K562 (cell line): ENCODE data around the gene MED29. TPM values are rescaled to one million over a fixed set of nuclear protein-coding genes. Genes with fewer than 3 reads are reported as not detected.

ENCODE experiments used
- BCOR ChIP-seq: fragments of 450-650 bp; IDR thresholded peaks from 2 replicates; pipeline ENCODE4 v1.6.1; 2016
- EWSR1 ChIP-seq: fragments of 450-650 bp; IDR thresholded peaks from 2 replicates; pipeline ENCODE4 v1.6.1; 2018; ENCODE audit warnings: borderline replicate concordance, mild to moderate bottlenecking, low read depth, moderate library complexity; ENCODE audit not compliant: partially characterized antibody
- FOXA1 ChIP-seq: fragments of 450-650 bp; IDR thresholded peaks from 2 replicates; pipeline ENCODE4 v1.6.1; 2016; ENCODE audit warnings: mild to moderate bottlenecking, borderline replicate concordance
- HMGN3 ChIP-seq: IDR thresholded peaks from 2 replicates; pipeline ENCODE4 v1.6.1; 2011; ENCODE audit warnings: borderline replicate concordance, low read depth, mild to moderate bottlenecking, mixed read lengths, low read length; ENCODE audit not compliant: insufficient read length; ENCODE audit errors: extremely low read depth
- L3MBTL2 ChIP-seq: fragments of 450-650 bp; IDR thresholded peaks from 2 replicates; pipeline ENCODE4 v1.6.1; 2016; ENCODE audit warnings: mild to moderate bottlenecking, moderate library complexity
- NRF1 ChIP-seq, 2 experiments: fragments of 450-650 bp; IDR thresholded peaks in 1 of 2; conservative IDR thresholded peaks in 1 of 2; 2 replicates each; pipeline ENCODE4 v1.6.1; 2014; ENCODE audit warnings: mild to moderate bottlenecking in 2 of 2
- POLR3G ChIP-seq: IDR thresholded peaks from 2 replicates; pipeline ENCODE4 v1.6.1; 2011; ENCODE audit not compliant: insufficient read length, insufficient replicate concordance; ENCODE audit errors: extremely low read depth
- PTTG1 ChIP-seq: fragments of 450-650 bp; IDR thresholded peaks from 2 replicates; pipeline ENCODE4 v1.6.1; 2016; ENCODE audit warnings: low read depth, mild to moderate bottlenecking, missing genetic modification characterization, missing compliant biosample characterization
- RFX7 ChIP-seq: fragments of 250-450 bp; sonication (Bioruptor Pico); IDR thresholded peaks from 2 replicates; pipeline ENCODE4 v1.5.1; 2021; ENCODE audit warnings: mild to moderate bottlenecking
- TCF7L2 ChIP-seq: fragments of 150-350 bp; IDR thresholded peaks from 2 replicates; pipeline ENCODE4 v1.6.1; 2016; ENCODE audit warnings: low read depth, mild to moderate bottlenecking, low read length, moderate library complexity
- TEAD1 ChIP-seq, 2 experiments: fragments of 450-650 bp in 1 of 2; sonication (generic) in 1 of 2; formaldehyde crosslinking; IDR thresholded peaks; 2 replicates each; pipeline versions ENCODE4 v1.4.0 to v1.8.0; 2020 to 2022; ENCODE audit warnings: mild to moderate bottlenecking in 2 of 2, missing genetic modification reagents in 1 of 2
- THRAP3 ChIP-seq: fragments of 450-650 bp; IDR thresholded peaks from 2 replicates; pipeline ENCODE4 v1.6.1; 2016; ENCODE audit warnings: mild to moderate bottlenecking, inconsistent platforms, borderline replicate concordance
- ZNF23 ChIP-seq: fragments of 250-450 bp; sonication (Bioruptor Pico); IDR thresholded peaks from 2 replicates; pipeline ENCODE4 v1.4.0; 2020; ENCODE audit warnings: mild to moderate bottlenecking
- ZNF253 ChIP-seq: fragments of 250-450 bp; sonication (Bioruptor Pico); conservative IDR thresholded peaks from 2 replicates; pipeline ENCODE4 v1.6.1; 2021; ENCODE audit warnings: mild to moderate bottlenecking
- ZNF274 ChIP-seq: IDR thresholded peaks from 2 replicates; pipeline ENCODE4 v1.6.1; 2011; ENCODE audit warnings: low read depth, mild to moderate bottlenecking, low read length, moderate library complexity, borderline replicate concordance
- ZSCAN29 ChIP-seq: fragments of 450-650 bp; IDR thresholded peaks from 2 replicates; pipeline ENCODE4 v1.6.1; 2017
- polyA plus RNA-seq, 8 experiments: library from polyadenylated mRNA; depleted of rRNA in 4 of 8; stranded (reverse) in 5 of 8; unstranded in 3 of 8; fragments of >200 nt; fragmentation: Nextera tagmentation in 2 of 8; fragmentation: Illumina TruSeq in 1 of 8; extraction: Ambion mirVana in 2 of 8; extraction: Trizol in 1 of 8; gene quantifications; 2 replicates each; pipeline versions ENCODE4 v1.2.1 to v1.2.3, GENCODE V29; 2011 to 2014; ENCODE audit warnings: inconsistent platforms in 1 of 8, missing spikeins in 1 of 8
- total RNA-seq, 7 experiments: library from RNA; depleted of rRNA in 6 of 7; stranded (reverse); fragments of >200 nt in 6 of 7; fragmentation: Illumina TruSeq in 2 of 7; extraction: Trizol in 2 of 7; gene quantifications; 2 replicates each; pipeline versions ENCODE4 v1.2.1 to v1.2.3, GENCODE V29; 2011 to 2021; ENCODE audit warnings: low replicate concordance in 1 of 7
- TF ChIP-seq, protein P1 (sequence below): fragments of 250-450 bp; sonication (Bioruptor Pico); IDR thresholded peaks from 2 replicates; pipeline ENCODE4 v1.8.0; 2022; ENCODE audit warnings: inconsistent platforms
- TF ChIP-seq, protein P2 (sequence below), 2 experiments: IDR thresholded peaks; 2 replicates each; pipeline ENCODE4 v1.6.1; 2011; ENCODE audit warnings: borderline replicate concordance in 1 of 2, control low read depth in 1 of 2, low read depth in 1 of 2, low read length in 1 of 2, mild to moderate bottlenecking in 1 of 2, mixed read lengths in 1 of 2, moderate library complexity in 1 of 2; ENCODE audit not compliant: insufficient read depth in 1 of 2, insufficient read length in 1 of 2, poor library complexity in 1 of 2, severe bottlenecking in 1 of 2; ENCODE audit errors: extremely low read depth in 1 of 2
- TF ChIP-seq, protein P3 (sequence below): sonication (generic); formaldehyde crosslinking; IDR thresholded peaks from 2 replicates; pipeline ENCODE4 v1.9.0; 2022; ENCODE audit warnings: mild to moderate bottlenecking, missing genetic modification reagents
- TF ChIP-seq, protein P4 (sequence below), 3 experiments: IDR thresholded peaks in 2 of 3; conservative IDR thresholded peaks in 1 of 3; 2 replicates each; pipeline ENCODE4 v1.5.1; 2011 to 2012; ENCODE audit warnings: low read length in 3 of 3, mild to moderate bottlenecking in 3 of 3, control low read depth in 2 of 3, improper control_type of control experiment in 1 of 3, inconsistent platforms in 1 of 3, low read depth in 1 of 3, mixed read lengths in 1 of 3, moderate library complexity in 1 of 3; ENCODE audit not compliant: insufficient read depth in 2 of 3
- TF ChIP-seq, protein P5 (sequence below): fragments of 450-650 bp; IDR thresholded peaks from 2 replicates; pipeline ENCODE4 v1.7.0; 2016; ENCODE audit warnings: borderline replicate concordance

The MED29 gene
- total and polyA plus RNA-seq, 9 of the 15 experiments (the other 6 are each of a cell fraction or from before 2014, with no cell fraction given) = 1.8 to 22.6 (median 12.4) TPM

DNA sequence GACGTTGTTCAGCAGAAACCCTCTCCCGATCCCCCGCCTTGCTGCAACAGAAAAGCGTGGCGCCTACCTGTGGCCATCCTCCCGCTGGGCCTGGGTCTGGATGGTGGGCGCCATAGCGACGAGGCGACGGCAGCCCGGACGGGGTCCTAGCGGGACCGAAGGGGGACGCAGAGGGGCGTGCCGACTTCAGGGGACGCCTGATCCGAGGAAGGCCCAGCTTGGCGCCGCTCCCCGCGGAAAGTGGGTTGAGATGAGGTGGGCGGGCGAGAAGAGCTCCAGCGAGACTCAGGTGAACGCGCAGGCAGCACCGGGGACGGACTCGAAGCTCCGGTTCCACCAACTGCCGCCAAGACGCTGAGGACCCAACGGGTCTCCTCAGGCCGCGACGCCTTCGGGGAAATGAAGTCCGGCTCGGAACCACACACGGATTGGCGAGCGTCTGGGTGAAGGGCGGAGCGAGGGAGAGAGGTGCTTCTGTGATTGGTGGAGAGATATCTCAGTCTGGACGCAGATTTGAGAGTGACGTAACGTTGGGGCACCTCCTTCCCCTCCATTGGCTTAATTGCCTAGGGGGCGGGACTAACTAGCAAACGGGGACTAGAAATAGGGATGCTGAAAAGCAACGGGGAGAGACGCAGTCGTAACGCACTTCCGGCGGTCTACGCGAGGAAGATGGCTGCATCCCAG is at the start of gene MED29, which contains the start of gene PAF1 (continued):
- TF ChIP-seq, protein P1, sequence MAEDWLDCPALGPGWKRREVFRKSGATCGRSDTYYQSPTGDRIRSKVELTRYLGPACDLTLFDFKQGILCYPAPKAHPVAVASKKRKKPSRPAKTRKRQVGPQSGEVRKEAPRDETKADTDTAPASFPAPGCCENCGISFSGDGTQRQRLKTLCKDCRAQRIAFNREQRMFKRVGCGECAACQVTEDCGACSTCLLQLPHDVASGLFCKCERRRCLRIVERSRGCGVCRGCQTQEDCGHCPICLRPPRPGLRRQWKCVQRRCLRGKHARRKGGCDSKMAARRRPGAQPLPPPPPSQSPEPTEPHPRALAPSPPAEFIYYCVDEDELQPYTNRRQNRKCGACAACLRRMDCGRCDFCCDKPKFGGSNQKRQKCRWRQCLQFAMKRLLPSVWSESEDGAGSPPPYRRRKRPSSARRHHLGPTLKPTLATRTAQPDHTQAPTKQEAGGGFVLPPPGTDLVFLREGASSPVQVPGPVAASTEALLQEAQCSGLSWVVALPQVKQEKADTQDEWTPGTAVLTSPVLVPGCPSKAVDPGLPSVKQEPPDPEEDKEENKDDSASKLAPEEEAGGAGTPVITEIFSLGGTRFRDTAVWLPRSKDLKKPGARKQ (CRISPR knock-in tag) = no peak
- peak; percentile 73 to 78 for TF ChIP-seq NRF1 (conservative IDR thresholded peaks at IDR 0.05 in 1 of 2, IDR thresholded peaks at IDR 0.05 in 1 of 2)
- TF ChIP-seq, protein P2, sequence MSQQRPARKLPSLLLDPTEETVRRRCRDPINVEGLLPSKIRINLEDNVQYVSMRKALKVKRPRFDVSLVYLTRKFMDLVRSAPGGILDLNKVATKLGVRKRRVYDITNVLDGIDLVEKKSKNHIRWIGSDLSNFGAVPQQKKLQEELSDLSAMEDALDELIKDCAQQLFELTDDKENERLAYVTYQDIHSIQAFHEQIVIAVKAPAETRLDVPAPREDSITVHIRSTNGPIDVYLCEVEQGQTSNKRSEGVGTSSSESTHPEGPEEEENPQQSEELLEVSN (IDR thresholded peaks at IDR 0.05; ENCODE audit: borderline replicate concordance in 1 of 2, extremely low read depth in 1 of 2, insufficient read depth in 1 of 2, insufficient read length in 1 of 2, low read depth in 1 of 2, low read length in 1 of 2, poor library complexity in 1 of 2, severe bottlenecking in 1 of 2) = peak; percentile 28 to 58
- TF ChIP-seq EWSR1 = no peak
- peak; percentile 8 to 79; a peak in 1 of 4 replicates for TF ChIP-seq TEAD1 (CRISPR knock-in tag; IDR thresholded peaks at IDR 0.05)
- TF ChIP-seq L3MBTL2 = no peak; the same call in none of the 2 replicates
- 0 out of 2 replicates have a peak, but pooled peaks have one; percentile 7 for TF ChIP-seq TCF7L2
- TF ChIP-seq ZNF23 = no peak
- no peak for TF ChIP-seq PTTG1
- peak; percentile 46 for TF ChIP-seq HMGN3
- no peak for TF ChIP-seq BCOR
- TF ChIP-seq, protein P3, sequence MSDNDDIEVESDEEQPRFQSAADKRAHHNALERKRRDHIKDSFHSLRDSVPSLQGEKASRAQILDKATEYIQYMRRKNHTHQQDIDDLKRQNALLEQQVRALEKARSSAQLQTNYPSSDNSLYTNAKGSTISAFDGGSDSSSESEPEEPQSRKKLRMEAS = peak; percentile 70
- TF ChIP-seq, protein P4, sequence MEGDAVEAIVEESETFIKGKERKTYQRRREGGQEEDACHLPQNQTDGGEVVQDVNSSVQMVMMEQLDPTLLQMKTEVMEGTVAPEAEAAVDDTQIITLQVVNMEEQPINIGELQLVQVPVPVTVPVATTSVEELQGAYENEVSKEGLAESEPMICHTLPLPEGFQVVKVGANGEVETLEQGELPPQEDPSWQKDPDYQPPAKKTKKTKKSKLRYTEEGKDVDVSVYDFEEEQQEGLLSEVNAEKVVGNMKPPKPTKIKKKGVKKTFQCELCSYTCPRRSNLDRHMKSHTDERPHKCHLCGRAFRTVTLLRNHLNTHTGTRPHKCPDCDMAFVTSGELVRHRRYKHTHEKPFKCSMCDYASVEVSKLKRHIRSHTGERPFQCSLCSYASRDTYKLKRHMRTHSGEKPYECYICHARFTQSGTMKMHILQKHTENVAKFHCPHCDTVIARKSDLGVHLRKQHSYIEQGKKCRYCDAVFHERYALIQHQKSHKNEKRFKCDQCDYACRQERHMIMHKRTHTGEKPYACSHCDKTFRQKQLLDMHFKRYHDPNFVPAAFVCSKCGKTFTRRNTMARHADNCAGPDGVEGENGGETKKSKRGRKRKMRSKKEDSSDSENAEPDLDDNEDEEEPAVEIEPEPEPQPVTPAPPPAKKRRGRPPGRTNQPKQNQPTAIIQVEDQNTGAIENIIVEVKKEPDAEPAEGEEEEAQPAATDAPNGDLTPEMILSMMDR (IDR thresholded peaks at IDR 0.05 in 2 of 3, conservative IDR thresholded peaks at IDR 0.05 in 1 of 3; ENCODE audit: insufficient read depth in 2 of 3, low read depth in 1 of 3, low read length in 3 of 3) = peak in 2 of 3 experiments; percentile 15 to 25; a peak in 3 of 6 replicates
- TF ChIP-seq FOXA1 = no peak
- TF ChIP-seq THRAP3 = no peak
- TF ChIP-seq ZSCAN29 = no peak
- TF ChIP-seq RFX7 = no peak
- no peak for TF ChIP-seq ZNF274
- TF ChIP-seq ZNF253 (CRISPR knock-in tag) = no peak
- TF ChIP-seq, protein P5, sequence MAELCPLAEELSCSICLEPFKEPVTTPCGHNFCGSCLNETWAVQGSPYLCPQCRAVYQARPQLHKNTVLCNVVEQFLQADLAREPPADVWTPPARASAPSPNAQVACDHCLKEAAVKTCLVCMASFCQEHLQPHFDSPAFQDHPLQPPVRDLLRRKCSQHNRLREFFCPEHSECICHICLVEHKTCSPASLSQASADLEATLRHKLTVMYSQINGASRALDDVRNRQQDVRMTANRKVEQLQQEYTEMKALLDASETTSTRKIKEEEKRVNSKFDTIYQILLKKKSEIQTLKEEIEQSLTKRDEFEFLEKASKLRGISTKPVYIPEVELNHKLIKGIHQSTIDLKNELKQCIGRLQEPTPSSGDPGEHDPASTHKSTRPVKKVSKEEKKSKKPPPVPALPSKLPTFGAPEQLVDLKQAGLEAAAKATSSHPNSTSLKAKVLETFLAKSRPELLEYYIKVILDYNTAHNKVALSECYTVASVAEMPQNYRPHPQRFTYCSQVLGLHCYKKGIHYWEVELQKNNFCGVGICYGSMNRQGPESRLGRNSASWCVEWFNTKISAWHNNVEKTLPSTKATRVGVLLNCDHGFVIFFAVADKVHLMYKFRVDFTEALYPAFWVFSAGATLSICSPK = no peak
- no peak for TF ChIP-seq POLR3G
